PC-9 (cell line): Measurements from ENCODE around the gene TNIK.

Experiments used
- CTCF ChIP-seq: fragments of 200-600 bp; sonication (generic); conservative IDR thresholded peaks from 2 replicates; pipeline ENCODE4 v1.6.1; 2017; ENCODE audit warnings: mixed run types, antibody characterized with exemption, mild to moderate bottlenecking, moderate library complexity
- EZH2 ChIP-seq: fragments of 200-600 bp; sonication (generic); IDR thresholded peaks from 2 replicates; pipeline ENCODE4 v1.8.0; 2017; ENCODE audit warnings: antibody characterized with exemption, low read depth

DNA sequence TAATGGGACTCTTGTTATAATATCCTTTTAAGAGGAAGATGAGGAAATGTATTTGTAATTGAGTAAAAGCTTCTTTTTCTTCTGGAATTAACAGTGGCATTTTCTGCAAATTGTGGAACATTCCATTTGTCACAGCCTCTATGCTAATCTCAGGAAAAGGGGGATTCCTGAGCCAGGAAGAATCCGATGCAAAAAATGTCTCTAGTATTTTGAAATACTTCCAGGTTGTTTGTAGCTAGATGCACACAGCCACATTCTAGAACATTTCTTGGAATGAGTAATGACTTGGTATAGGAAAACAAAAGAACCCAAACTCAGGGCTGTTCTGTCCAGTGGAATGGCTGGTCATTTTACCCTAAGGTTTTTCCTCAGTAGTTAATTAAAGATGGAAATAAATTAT lies 335.2 kb downstream of the TNIK start:
- TF ChIP-seq CTCF (no peak), EZH2 (no peak)
